PC-9 (cell line): ENCODE measurements around the gene CCDC86.

Source experiments
- CTCF ChIP-seq: fragments of 200-600 bp; sonication (generic); conservative IDR thresholded peaks from 2 replicates; pipeline ENCODE4 v1.6.1; 2017; ENCODE audit warnings: mixed run types, antibody characterized with exemption, mild to moderate bottlenecking, moderate library complexity
- EZH2 ChIP-seq: fragments of 200-600 bp; sonication (generic); IDR thresholded peaks from 2 replicates; pipeline ENCODE4 v1.8.0; 2017; ENCODE audit warnings: antibody characterized with exemption, low read depth

GRCh38 chr11:60825118-60825517 lies 16.8 kb upstream of the CCDC86 start:
- TF ChIP-seq CTCF (no peak), EZH2 (no peak)
